HG02938 (cell line): ENCODE measurements around the gene TNFSF9.

Experiments
- ATAC-seq: cut with Tn5 transposase; IDR thresholded peaks from one replicate; pipeline ENCODE4 v1.9.1; 2021; ENCODE audit warnings: mild to moderate bottlenecking, moderate library complexity; ENCODE audit not compliant: unreplicated experiment

TNFSF9 gene, protein sequence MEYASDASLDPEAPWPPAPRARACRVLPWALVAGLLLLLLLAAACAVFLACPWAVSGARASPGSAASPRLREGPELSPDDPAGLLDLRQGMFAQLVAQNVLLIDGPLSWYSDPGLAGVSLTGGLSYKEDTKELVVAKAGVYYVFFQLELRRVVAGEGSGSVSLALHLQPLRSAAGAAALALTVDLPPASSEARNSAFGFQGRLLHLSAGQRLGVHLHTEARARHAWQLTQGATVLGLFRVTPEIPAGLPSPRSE

DNA sequence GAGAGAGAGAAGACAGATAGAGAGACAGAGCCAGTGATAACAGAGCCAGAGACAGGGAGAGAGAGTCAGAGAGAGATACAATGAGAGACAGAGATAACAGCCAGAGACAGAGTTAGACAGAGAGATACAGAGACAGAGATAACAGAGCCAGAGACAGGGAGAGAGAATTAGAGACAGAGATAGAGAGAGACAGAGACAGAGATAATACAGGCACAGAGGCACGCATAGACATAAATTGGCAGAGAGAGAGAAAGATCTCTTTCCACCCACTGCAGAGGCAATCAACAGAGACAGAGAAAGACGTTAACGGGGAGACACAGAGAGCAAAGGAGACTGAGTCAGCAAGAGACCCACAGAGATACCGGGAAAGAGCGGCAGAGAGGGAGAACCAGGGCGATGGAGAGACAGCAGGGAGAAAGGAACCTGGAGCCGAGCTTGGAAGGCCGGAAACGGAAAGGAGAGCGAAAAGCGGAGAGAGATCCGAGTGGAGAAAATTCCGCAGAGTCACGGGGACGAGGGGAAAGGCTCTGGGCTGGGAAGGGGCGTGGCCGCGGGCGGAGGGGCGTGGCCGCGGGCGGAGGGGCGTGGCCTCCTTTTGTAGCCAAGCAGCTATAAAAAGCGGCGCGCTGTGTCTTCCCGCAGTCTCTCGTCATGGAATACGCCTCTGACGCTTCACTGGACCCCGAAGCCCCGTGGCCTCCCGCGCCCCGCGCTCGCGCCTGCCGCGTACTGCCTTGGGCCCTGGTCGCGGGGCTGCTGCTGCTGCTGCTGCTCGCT lies at the start of gene TNFSF9:
TSS of gene TNFSF9 (plus strand) at position 641 of the 777 bp plus-strand sequence. CDS start at position 652, 11 bp downstream.
- ATAC-seq: peak; percentile 32

- ATAC-seq: no peak
Measured at GRCh38 chr19:6481541-6482342, 49.1 kb upstream of the TNFSF9 start, which contains the start of gene DENND1C. Gene DENND1C, minus strand, starts transcription at chr19:6481787. Its CDS starts 92 bp downstream, at chr19:6481695.

DNA sequence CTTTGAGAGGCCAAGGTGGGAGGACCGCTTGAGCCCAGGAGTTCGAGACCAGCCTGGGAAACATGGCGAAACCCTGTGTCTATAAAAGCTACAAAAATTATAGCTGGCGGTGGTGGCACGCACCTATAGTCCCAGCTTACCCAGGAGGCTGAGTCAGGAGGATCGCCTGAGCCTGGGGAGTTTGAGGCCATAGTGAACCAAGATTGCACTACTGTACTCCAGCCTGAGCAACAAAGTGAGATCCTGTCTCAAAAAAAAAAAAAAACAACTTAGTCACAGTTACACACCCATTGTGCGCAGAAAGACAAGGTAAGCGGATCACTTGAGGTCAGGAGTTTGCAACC lies 48.5 kb upstream of the TNFSF9 start:
- ATAC-seq: no peak

- ATAC-seq: no peak
Measured at GRCh38 chr19:6483235-6483634, 47.6 kb upstream of the TNFSF9 start.

DNA sequence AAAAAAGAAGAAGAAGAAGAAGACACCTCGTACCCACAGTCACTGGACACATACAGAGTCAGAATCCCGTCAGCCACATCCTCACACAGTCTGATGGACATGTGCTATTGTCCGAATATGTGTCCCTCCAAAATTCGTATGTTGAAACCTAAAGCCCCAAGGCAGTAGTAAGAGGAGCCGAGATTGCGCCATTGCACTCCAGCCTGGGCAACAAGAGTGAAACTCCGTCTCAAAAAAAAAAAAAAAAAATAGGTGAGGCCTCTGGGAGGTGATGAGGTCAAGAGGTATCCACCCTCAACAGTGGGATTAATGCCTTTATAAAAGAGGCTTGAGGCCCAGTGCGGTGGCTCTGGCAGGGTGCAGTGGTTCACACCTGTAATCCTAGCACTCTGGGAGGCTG lies 46.6 kb upstream of the TNFSF9 start:
- ATAC-seq: no peak

DNA sequence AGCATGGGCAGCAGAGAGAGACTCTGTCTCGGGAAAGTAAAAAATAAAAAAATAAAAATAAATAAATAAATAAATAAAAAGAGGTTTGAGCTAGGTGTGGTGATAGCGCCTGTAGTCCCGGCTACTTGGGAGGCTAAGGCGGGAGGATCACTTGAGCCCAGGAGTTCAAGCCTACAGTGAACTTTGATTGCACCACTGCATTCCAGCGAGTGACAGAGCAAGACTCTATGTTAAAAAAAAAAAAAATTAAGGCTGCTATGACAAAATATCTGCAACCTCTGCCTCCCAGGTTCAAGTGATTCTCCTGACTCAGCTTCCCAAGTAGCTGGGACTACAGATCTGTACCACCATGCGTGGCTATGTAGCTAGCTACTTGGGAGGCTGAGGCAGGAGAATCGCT lies 46.0 kb upstream of the TNFSF9 start:
- no peak for ATAC-seq

DNA sequence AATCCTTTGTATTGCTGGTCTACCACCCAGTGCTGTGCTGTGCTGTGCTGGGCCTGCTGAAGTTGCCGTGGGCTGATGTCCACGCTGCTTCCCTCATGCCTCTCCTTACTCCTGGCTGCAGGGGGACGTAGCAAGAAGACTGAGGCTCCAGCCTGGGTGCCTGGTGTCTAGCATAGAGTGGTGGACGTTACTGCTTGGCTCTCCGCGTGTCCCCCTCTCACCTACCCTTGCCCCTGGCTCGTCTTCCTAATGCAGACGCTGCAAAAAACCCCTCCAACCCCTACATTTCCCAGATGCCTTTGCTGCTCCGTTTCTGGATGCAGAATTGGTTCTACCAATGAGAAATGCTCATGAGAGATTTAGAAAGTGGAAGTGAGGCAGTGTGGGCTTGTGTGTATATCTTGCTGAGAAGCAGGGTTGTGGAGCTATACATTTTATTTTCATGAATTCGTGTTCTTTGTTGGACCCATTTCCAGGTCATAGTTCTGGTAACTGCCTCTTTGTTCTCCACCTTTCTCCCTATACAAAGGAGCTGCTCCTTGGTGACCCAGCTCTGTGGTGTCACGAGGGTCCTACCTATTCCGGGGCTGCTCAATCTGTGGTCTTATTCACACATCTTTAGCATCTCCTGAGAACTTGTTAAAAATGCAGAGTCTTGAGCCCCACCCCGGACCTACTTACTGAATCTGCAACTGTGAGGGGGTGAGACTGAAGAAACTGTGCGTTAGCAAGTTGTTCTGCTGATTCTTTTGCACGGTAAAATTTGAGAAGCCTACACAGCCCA lies 41.4 kb upstream of the TNFSF9 start:
- ATAC-seq: no peak

DNA sequence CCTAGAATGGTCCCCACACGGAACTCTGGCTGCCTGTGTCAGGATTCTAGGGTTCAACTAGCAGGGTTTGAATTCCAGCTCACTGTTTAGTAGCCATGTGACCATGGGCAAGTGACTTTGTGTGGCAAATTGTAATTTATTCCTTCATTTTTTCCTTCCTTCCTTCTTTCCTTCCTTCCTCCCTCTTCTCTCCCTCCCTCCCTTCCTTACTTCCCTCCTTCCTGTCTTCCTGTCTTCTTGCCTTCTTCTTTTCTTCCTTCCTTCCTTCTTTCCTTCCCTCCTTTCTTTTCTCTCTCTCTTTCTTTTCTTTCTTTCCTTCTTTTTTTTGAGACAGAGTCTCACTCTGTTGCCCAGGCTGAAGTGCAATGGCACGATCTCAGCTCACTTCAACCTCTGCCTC lies 40.7 kb upstream of the TNFSF9 start:
- ATAC-seq: no peak

- no peak for ATAC-seq
Measured at GRCh38 chr19:6491802-6492592, 38.8 kb upstream of the TNFSF9 start.

DNA sequence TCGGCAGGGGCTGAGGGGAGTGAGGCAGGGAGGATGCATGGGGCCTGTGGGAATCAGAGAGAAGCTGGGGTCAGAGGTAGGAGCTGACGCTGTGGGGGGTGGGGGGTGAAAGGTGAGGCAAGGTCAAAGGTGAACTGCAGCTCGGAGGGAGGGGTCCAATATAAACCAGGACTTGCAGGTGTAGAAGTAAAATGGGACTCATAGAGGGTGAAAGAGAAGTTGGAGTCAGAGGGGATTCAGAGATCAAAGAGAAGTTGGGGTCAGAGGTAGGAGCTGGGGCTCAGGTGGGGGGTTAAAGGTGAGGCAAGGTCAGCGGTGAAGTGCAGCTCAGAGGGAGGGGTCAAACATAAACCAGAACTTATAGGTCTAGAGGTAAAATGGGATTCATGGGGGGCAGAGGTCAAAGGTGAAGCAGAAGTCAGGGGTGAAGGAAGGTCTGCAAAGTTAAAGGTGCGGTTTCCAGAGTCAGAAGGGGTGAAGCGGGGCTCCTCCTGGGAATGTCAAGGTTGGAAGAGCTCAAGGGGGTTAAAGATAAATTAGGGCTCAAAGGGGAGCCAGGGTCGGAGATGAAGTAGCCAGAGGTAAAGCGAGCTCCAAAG lies 36.3 kb upstream of the TNFSF9 start:
- ATAC-seq: no peak

DNA sequence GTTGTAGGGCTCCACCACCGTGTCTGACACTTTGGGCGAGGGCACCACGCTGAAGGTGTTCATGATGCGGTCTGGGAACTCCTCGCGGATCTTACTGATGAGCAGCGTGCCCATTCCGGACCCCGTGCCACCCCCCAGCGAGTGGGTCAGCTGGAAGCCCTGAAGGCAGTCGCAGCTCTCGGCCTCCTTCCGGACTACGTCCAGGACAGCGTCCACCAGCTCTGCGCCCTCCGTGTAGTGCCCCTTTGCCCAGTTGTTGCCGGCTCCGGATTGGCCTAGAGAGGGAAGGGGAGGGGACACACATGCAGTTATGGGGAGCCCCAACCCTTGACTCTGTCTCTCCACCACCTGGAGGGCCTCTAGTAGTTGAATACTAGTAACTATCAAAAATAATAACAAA lies 34.9 kb upstream of the TNFSF9 start:
- ATAC-seq: no peak

- no peak for ATAC-seq
Measured at GRCh38 chr19:6498294-6499036, 32.4 kb upstream of the TNFSF9 start.

- no peak for ATAC-seq
Measured at GRCh38 chr19:6499052-6499790, 31.6 kb upstream of the TNFSF9 start.

DNA sequence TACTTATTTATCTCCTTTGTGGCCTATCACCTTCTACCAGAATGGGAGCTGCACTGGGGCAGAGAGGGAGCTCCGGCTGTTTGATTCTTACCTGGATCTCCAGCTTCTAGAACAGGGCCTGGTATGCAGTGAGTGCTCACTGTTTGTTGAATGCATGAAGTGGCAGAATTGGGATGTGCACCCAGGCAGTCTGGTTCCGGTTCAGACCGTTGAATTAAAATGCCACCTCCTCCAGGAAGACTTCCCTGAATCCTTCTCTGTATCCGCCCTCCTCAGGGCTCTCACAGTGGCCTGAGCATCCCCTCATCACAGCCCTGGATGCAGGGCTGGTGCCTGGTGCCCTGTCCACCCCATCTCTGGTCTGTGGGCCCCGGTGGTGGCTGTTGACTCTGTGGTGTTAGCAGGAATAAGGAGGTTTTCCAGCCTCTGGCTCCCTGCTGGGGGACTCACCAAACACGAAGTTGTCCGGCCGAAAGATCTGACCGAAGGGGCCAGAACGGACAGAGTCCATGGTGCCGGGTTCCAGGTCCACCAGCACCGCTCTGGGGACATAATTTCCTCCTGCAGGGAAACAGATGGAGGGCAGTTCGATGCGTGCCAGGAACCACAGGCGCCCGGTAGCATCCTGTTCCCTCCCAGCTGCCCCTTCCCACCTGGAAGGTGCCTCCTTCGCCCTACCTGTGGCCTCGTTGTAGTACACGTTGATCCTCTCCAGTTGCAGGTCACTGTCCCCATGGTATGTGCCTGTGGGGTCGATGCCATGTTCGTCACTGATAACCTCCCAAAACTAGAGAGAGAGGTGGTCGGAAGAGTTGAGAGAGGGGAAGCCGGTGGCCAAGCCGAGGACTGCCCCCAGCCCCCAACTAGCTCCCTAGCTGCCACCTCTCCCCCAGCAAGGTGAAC lies 29.7 kb upstream of the TNFSF9 start:
- ATAC-seq: no peak

DNA sequence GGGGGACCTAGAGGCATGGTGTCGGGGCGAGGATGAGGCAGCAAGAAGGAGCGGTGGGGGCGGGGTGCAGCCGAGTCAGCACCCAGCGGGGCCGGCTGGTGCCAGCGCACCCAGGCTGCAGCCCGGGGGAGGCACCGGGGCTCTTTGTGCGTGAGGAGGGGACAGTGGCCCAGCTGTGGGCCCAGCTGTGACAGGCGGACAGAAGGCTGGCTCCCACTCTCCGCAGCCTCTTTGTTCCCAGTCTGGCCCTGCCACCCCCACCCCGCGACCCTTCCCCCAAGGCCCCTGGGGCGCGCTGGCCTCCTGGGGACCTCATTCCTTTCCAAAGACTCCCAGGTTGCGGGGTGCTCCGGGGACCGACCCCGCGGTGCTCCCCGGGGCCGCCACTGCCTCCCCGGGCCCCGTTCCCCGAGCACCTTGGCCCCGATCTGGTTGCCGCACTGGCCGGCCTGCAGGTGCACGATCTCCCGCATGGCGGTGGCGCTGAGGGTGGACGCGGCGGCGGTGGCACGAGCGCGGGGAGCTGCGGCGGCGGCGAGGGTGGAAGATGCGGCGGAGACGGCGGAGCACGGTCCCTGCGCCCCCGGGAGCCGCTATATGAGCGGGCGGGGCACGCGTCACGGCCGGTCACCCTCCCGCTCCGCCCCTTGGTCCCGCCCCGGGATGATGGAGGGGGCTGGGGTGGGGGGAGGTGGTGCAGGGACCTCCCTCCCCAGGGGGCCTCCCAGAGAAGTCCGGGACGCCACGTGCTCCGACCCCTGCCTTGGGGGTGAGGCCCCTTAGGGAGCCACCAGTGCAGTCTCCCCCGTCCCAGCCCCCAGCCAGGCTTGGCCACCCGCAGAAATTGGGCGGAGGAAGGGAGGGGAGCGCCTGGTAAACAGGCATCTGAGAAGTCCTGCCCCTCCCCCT lies 28.8 kb upstream of the TNFSF9 start, which contains the start of gene TUBB4A:
TSS of gene TUBB4A (minus strand) at position 570 of the 909 bp plus-strand sequence. CDS start at position 473, 97 bp downstream.
- ATAC-seq: no peak
